GM21619 (cell line): Measurements from ENCODE around the gene ZMYND10.

Source experiments
- ATAC-seq: cut with Tn5 transposase; IDR thresholded peaks from one replicate; pipeline ENCODE4 v1.9.1; 2021; ENCODE audit not compliant: unreplicated experiment

The ZMYND10 gene

GRCh38 chr3:50292159-50293078 is 53.1 kb downstream of the ZMYND10 start, which contains the start of gene IFRD2:
Gene IFRD2 (minus strand): TSS chr3:50292429. CDS start chr3:50292274, 155 bp downstream.
- peak; percentile 91 for ATAC-seq
